ENCODE measurements around the gene APRT. TPM values are rescaled to one million over a fixed set of nuclear protein-coding genes. Genes with fewer than 3 reads are reported as not detected.

The APRT gene
- total and polyA plus RNA-seq, 2 of the 4 experiments (the other 2 are of a cell fraction), result 40.5 to 157 TPM

- Histone ChIP-seq H2AK9ac (replicated peaks; ENCODE audit: low read depth, low read length, poor library complexity) (peak overlapping the region; percentile 69), H3K4me3 (ENCODE audit: insufficient read depth, low read depth, low read length) (no peak overlapping the region), H3K9ac (ENCODE audit: low read depth, low read length) (no peak overlapping the region), H4K8ac (ENCODE audit: low read depth in 2 of 2, low read length in 2 of 2) (no peak overlapping the region), H3K27ac (ENCODE audit: insufficient read depth, low read length) (no peak overlapping the region), H4K91ac (ENCODE audit: insufficient read depth, low read depth, low read length) (no peak overlapping the region), H2BK5ac (ENCODE audit: low read depth, low read length, poor library complexity, severe bottlenecking) (no peak overlapping the region), H2BK15ac (ENCODE audit: low read depth, low read length) (no peak overlapping the region), H3K23ac (ENCODE audit: low read depth, low read length) (no peak overlapping the region), H4K5ac (ENCODE audit: low read depth, low read length) (no peak overlapping the region), H3K4me2 (ENCODE audit: low read depth, low read length) (no peak overlapping the region), H3K79me1 (ENCODE audit: low read depth in 1 of 2, low read length in 2 of 2) (no peaks in the 10 kb centered on the region; a peak in 1 of 4 replicates), H3K27me3 (ENCODE audit: control insufficient read depth, insufficient read depth, low read length) (no peaks in the 10 kb centered on the region), H3K4me1 (ENCODE audit: control insufficient read depth, insufficient read depth, low read length) (peaks cover 14% of the 10 kb centered on the region), H2AFZ (replicated peaks; ENCODE audit: low read length, poor library complexity) (peak overlapping the region; percentile 49), H3K14ac (replicated peaks; ENCODE audit: low read depth, low read length) (no peak overlapping the region), H3K9me1 (ENCODE audit: insufficient read depth, low read length) (peaks cover 5% of the 10 kb centered on the region), H3K9me3 (ENCODE audit: control insufficient read depth, insufficient read depth, low read length) (no peaks in the 10 kb centered on the region), H3K18ac (ENCODE audit: low read depth, low read length) (no peak overlapping the region), H4K20me1 (ENCODE audit: insufficient read depth, low read length) (no peaks in the 10 kb centered on the region; the same call in 1 of the 2 replicates), H2BK20ac (ENCODE audit: low read depth, low read length) (no peak overlapping the region), H2BK120ac (ENCODE audit: low read depth, low read length) (no peak overlapping the region), H3K36me3 (ENCODE audit: control insufficient read depth, insufficient read depth, low read length) (peaks cover 5% of the 10 kb centered on the region; the same call in 1 of the 2 replicates), H2AK5ac (ENCODE audit: low read depth, low read length) (no peak overlapping the region), H3K4ac (ENCODE audit: low read depth, low read length) (no peak overlapping the region), H3K56ac (ENCODE audit: extremely low read depth, insufficient read depth, low read length) (no peak overlapping the region)
- ATAC-seq (ENCODE audit: low read depth) (no peak), DNase-seq (no peak)
- dilution Hi-C loops (cut with HindIII; ENCODE audit: low sequenced_read_pairs, unreplicated experiment), result no loop called here
- intact Hi-C loops (cut with micrococcal nuclease), result loop anchor here (1.0 kb wide), 1 partner anchor 40 kb away; the partner anchor contains the start of gene TRAPPC2L
- ChIA-PET CTCF (interaction anchor here (1.7 kb wide), 1 partner anchor 41 kb away, joined by 4 read pairs; no protein-coding TSS in a partner anchor), POLR2A (ENCODE audit: unreplicated experiment) (no interaction called here)
- WGBS, 2 experiments (ENCODE audit: extremely low coverage in 2 of 2, insufficient read length in 1 of 2), result 92% methylated on average over 39 of the region's 41 CpGs; no CpG with 5 or more reads in 1 of the 2 experiments
- BruUV-seq (replicated peaks), result no TSS peak
- in situ Hi-C loops (cut with MboI; ENCODE audit: low sequenced_read_pairs), result no loop called here
- no peak for TF ChIP-seq BHLHE40 (IDR thresholded peaks at IDR 0.05; ENCODE audit: low read depth, low read length)
- no peak for TF ChIP-seq RCOR1 (IDR thresholded peaks at IDR 0.05; ENCODE audit: insufficient replicate concordance, low read length)
- no peak for TF ChIP-seq SMC3 (IDR thresholded peaks at IDR 0.05; ENCODE audit: low read depth, low read length)
- TF ChIP-seq MAFK (IDR thresholded peaks at IDR 0.05; ENCODE audit: low read depth, low read length), result no peak
- no peak for TF ChIP-seq MAZ (IDR thresholded peaks at IDR 0.05; ENCODE audit: borderline replicate concordance, low read depth, low read length)
- TF ChIP-seq CHD1 (IDR thresholded peaks at IDR 0.05; ENCODE audit: low read depth, low read length), result no peak
- TF ChIP-seq CEBPB (IDR thresholded peaks at IDR 0.05; ENCODE audit: low read depth, low read length), result no peak
- TF ChIP-seq ELK1 (IDR thresholded peaks at IDR 0.05; ENCODE audit: borderline replicate concordance, low read depth, low read length), result no peak
- TF ChIP-seq USF2 (IDR thresholded peaks at IDR 0.05; ENCODE audit: low read depth, low read length), result no peak
- TF ChIP-seq POLR2A (IDR thresholded peaks at IDR 0.05; ENCODE audit: low read depth, low read length), result no peak
- no peak for TF ChIP-seq RAD21 (IDR thresholded peaks at IDR 0.05; ENCODE audit: low read length)
- no peak for TF ChIP-seq NFE2L2 (IDR thresholded peaks at IDR 0.05; ENCODE audit: low read depth, low read length)
- TF ChIP-seq CTCF (conservative IDR thresholded peaks at IDR 0.05; ENCODE audit: low read depth, low read length), result no peak
- no peak for TF ChIP-seq RFX5 (IDR thresholded peaks at IDR 0.05; ENCODE audit: low read depth, low read length)
- no peak for TF ChIP-seq FOS (IDR thresholded peaks at IDR 0.05; ENCODE audit: low read depth, low read length)
Observed at GRCh38 chr16:88816736-88817535, 5.2 kb upstream of the APRT start.

Measured in IMR-90 (cell line).